Stimulated activated CD8-positive, alpha-beta memory T cell treated with anti-CD3 and anti-CD28 coated beads, Interleukin-15, amount 100 ng/mL, for 4 hours (primary cell): Measurements from ENCODE around the gene HTT-AS.

Experiments
- DNase-seq, 2 donors: peaks; one replicate each; pipeline ENCODE4 v3.0.0-alpha.2; 2020; ENCODE audit warnings: low read depth in 2 of 2

Gene HTT-AS

DNA sequence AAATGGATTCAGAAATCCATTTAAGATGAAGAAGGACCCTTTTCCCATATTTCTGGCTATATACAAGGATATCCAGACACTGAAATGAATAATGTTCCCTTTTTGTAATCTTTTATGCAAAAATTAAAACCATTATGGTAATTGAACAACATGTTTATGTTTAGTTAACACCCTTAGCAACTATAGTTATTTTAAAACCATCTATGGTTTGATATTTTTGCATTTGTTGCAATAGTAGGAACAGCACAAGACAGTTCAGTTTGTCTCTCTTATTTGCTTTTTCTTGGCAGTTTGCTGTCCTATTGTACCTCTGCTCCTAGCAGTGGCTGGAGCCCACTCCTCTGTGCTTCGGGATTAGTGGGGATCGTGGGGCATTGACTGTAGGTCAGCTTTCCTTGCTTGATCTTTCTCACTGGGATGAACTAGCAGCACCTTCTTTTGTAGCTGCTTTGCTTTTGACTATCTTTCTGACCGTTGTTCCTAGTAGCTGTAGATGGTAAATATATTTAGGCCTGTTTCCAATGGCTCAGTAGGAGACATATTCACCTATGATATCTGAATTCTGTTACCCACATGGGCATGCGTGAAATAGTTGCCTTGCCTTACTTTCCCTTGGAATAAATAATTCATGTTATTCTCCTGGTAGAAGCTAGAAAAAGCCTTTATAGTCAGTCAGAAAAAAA, 12.9 kb upstream of the HTT-AS start:
- no peak for DNase-seq

GRCh38 chr4:3085948-3086670, 11.8 kb upstream of the HTT-AS start:
- DNase-seq = no peak

DNA sequence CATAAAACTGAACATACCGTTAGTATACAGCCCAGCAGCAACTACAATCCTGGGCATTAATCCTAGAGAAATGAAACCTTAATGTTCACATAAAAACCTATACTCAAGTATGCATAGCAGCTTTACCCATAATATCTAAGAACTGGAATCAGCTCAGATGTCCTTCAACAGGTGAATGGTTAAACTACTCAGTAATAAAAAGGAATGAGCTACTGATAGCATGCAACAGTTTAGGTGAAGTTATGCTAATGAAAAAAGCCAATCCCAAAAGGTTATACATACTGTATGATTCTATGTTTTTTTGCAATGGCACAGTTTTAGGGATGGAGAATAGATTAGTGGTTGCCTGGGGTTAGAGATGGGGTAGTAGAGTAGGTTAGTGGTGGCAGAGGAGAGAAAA, 9.4 kb upstream of the HTT-AS start:
- no peak for DNase-seq

- DNase-seq = no peak
Observed at GRCh38 chr4:3082925-3083515, 8.7 kb upstream of the HTT-AS start.

DNA sequence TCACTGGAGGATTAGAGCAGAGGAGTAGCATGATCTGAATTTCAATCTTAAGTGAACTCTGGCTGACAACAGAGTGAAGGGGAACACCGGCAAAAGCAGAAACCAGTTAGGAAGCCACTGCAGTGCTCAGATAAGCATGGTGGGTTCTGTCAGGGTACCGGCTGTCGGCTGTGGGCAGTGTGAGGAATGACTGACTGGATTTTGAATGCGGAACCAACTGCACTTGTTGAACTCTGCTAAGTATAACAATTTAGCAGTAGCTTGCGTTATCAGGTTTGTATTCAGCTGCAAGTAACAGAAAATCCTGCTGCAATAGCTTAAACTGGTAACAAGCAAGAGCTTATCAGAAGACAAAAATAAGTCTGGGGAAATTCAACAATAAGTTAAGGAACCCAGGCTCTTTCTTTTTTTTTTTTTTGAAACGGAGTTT, 5.4 kb upstream of the HTT-AS start:
- DNase-seq = no peak

DNA sequence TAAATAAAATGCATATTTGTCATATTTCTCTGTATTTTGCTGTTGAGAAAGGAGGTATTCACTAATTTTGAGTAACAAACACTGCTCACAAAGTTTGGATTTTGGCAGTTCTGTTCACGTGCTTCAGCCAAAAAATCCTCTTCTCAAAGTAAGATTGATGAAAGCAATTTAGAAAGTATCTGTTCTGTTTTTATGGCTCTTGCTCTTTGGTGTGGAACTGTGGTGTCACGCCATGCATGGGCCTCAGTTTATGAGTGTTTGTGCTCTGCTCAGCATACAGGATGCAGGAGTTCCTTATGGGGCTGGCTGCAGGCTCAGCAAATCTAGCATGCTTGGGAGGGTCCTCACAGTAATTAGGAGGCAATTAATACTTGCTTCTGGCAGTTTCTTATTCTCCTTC, 3.5 kb upstream of the HTT-AS start:
- no peak for DNase-seq

GRCh38 chr4:3075652-3075981, 1.3 kb upstream of the HTT-AS start:
- DNase-seq = no peak

DNA sequence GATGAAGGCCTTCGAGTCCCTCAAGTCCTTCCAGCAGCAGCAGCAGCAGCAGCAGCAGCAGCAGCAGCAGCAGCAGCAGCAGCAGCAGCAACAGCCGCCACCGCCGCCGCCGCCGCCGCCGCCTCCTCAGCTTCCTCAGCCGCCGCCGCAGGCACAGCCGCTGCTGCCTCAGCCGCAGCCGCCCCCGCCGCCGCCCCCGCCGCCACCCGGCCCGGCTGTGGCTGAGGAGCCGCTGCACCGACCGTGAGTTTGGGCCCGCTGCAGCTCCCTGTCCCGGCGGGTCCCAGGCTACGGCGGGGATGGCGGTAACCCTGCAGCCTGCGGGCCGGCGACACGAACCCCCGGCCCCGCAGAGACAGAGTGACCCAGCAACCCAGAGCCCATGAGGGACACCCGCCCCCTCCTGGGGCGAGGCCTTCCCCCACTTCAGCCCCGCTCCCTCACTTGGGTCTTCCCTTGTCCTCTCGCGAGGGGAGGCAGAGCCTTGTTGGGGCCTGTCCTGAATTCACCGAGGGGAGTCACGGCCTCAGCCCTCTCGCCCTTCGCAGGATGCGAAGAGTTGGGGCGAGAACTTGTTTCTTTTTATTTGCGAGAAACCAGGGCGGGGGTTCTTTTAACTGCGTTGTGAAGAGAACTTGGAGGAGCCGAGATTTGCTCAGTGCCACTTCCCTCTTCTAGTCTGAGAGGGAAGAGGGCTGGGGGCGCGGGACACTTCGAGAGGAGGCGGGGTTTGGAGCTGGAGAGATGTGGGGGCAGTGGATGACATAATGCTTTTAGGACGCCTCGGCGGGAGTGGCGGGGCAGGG, 711 bp upstream of the HTT-AS start:
- DNase-seq = peak; percentile 7 to 27

DNA sequence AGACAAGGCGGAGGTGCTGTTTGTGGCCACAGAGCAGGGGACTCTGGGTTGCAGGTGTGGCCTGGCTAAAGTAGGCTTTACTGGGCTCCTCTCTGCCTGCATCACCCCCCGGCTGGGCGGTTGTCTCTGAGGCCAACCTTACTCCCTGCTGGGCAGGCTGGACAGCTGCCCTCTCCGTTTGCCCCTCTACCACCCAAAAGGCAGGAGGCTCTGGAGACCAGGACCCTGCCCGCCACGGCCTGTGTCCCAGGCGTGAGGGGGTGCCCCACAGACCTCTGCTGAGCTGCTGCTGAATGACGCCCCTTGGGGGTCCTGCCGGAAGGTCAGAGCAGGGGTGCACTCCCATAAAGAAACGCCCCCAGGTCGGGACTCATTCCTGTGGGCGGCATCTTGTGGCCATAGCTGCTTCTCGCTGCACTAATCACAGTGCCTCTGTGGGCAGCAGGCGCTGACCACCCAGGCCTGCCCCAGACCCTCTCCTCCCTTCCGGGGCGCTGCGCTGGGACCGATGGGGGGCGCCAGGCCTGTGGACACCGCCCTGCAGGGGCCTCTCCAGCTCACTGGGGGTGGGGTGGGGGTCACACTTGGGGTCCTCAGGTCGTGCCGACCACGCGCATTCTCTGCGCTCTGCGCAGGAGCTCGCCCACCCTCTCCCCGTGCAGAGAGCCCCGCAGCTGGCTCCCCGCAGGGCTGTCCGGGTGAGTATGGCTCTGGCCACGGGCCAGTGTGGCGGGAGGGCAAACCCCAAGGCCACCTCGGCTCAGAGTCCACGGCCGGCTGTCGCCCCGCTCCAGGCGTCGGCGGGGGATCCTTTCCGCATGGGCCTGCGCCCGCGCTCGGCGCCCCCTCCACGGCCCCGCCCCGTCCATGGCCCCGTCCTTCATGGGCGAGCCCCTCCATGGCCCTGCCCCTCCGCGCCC, 920 bp downstream of the HTT-AS start:
- DNase-seq = no peak

DNA sequence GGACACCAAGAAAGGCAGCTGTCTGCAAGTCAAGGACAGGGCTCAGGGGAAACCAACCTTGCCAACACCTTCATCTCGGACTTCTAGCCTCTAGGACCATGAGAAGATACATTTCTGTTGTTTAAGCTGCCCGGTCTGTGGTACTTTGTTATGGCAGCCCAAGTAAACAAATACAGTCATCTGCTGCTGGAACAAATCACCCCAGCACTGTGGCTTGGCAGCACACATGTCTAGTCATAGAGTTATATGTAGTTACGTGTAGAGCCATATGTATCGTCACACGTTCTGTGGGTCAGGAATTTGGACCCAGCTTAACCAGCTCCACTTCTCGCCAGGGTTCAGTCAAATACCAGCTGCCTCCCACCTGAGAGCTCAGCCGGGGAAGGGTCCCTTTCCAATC, 2.5 kb downstream of the HTT-AS start:
- DNase-seq = no peak

GRCh38 chr4:3070709-3071500, 3.4 kb downstream of the HTT-AS start:
- no peak for DNase-seq

DNA sequence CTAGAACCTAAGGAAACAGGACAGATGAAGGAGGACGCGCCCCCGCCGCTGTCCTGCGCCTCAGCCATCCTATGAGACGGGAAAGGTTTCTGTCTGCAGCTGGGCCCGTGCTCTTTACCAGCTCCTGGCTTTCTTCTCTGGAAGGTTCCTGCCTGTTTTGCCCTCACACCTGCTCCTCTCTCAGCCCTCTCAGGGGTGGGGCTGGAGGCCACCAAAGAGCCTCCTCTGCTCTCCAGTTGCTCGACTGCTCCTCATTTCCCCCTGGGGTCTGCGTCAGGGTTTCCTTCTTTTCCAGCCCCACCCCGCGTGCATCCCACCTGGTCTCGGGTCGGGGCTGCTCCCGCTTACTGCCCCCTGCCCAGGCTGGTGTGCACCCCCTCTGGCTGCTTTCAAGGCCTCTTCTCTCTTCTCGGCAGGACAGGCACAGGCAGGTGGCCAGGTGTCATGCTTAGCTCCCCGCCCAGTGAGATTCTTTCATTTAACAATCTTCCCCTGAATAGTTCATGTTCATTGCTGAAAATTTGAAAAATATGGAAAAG, 4.6 kb downstream of the HTT-AS start:
- DNase-seq = no peak

DNA sequence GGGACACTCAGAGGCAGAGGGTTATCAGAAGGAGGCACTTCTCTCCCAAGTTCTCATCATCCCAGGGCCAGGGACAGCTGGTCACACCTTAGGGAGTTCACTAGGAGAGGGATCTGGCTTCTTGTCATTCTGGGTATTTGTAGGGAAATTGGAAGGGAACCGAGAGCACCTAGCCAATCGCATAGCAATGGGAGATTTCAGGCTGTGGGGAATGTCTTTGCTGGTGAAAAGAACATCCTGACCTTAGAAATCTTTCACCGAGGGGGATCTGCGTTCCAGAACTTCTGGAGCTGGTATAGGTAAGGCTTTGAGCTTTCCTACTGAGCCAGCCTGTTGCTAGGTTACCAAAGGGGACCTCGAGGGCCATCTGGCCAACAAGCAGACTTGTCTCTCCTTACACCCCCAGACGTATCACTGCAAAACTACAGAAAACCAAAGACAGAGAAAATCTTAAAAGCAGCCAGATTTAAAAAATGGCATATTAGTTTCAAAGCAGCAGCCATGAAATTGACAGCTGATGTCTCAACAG, 6.8 kb downstream of the HTT-AS start:
- no peak for DNase-seq

DNA sequence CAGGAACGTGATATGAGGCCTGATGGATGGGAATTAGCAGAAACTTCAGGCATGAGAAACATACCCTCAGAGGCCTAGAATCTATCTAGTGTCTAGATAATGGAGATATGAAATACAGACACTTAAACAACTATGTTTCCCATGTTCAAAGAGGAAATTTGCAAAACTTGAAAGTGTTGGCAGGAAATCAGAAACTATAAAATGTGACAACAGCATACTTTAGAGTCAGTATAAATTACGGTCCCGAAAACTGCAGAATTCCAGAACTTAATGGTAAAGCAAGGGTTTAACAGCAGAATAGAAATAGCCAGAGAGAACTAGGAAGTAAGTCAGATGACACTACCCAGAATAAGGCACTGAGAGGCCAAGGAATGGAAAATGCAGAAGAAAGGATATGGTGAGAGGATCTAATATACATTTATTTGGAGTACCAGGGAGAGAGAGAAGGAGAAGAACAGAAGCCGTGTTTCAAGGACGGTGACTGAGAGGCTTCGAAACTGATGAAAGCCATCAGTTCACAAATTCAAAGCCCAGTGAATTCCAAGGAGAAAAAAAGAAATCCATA, 7.4 kb downstream of the HTT-AS start:
- no peak for DNase-seq

- no peak for DNase-seq
Observed at GRCh38 chr4:3065551-3065950, 8.8 kb downstream of the HTT-AS start.

- no peak for DNase-seq
Observed at GRCh38 chr4:3062471-3062870, 11.9 kb downstream of the HTT-AS start.

DNA sequence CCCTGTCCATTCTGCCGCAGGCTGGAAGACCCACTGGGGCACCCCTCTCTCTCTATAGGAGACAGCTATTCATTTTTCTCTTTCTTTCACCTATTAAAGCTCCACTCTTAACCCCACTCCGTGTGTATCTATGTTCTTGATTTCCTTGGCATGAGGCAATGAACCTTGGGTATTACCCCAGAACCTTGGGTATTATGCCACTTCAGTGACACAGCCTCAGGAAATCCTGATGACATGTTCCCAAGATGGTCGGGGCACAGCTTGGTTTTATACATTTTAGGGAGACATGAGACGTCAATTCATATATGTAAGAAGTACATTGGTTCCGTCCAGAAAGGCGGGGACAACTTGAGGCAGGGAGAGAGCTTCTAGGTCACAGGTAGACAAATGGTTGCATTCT, 13.4 kb downstream of the HTT-AS start:
- no peak for DNase-seq

GRCh38 chr4:3059943-3060342, 14.4 kb downstream of the HTT-AS start:
- no peak for DNase-seq

DNA sequence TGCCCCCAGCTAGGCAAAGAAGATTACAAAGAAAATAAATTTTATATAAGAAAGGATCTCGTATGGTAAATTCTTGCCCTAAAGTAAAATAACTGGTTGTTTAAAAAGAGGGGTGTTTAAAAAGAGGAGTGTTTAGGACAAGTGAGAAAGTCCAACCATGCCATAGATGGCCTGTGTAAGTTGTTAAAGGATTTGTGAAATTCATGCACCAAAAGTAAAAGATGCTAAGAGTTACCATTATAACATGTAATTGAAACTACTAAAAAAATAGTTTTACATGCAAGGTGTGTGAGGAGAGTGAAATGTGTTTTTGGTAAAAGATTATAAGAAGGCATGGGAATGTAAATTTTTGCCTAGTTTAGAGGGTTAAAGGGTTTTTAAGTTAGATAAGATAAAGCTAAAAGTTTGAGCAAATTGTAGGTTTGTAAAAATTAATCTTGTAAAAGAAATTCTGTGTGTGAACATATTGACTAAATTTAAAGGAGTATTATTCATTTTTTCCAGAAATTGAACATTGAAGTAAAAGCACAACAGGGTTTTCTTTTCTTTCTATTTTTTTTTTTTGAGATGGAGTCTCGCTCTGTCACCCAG, 20.1 kb downstream of the HTT-AS start:
- DNase-seq = no peak
